ENCODE results near the gene OR10A6. TPM values are rescaled to one million over a fixed set of nuclear protein-coding genes. Genes with fewer than 3 reads are reported as not detected.

The OR10A6 gene
- total RNA-seq, 1 experiment from 2014 or later = not detected

DNA sequence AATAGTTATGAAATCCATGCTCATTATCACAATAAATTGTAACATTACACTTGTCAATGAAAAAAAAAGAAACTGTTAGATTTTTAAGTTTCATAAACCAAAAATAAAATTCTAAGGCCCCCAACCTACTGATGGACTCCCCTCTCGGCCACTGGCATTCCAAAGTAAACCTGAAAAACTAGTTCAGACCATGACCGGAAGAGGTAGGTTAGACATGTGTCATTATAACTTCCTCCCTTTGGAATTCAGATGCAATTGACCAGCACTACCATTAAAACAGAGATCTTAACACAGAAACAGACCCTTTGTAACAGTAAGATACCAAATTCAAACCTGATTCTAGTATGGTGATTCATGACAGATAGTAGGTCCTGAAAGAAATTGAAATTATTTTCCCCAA is 12.9 kb downstream of the OR10A6 start:
- POLR2A ChIA-PET = no interaction called here
- H3K9me3 Mint-ChIP-seq (ENCODE audit: unreplicated experiment) = no peaks in the 10 kb centered on the region
- TF ChIP-seq, protein P1, sequence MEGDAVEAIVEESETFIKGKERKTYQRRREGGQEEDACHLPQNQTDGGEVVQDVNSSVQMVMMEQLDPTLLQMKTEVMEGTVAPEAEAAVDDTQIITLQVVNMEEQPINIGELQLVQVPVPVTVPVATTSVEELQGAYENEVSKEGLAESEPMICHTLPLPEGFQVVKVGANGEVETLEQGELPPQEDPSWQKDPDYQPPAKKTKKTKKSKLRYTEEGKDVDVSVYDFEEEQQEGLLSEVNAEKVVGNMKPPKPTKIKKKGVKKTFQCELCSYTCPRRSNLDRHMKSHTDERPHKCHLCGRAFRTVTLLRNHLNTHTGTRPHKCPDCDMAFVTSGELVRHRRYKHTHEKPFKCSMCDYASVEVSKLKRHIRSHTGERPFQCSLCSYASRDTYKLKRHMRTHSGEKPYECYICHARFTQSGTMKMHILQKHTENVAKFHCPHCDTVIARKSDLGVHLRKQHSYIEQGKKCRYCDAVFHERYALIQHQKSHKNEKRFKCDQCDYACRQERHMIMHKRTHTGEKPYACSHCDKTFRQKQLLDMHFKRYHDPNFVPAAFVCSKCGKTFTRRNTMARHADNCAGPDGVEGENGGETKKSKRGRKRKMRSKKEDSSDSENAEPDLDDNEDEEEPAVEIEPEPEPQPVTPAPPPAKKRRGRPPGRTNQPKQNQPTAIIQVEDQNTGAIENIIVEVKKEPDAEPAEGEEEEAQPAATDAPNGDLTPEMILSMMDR (IDR thresholded peaks at IDR 0.05; ENCODE audit: unreplicated experiment) = no peak
- H3K27me3 Mint-ChIP-seq (ENCODE audit: insufficient read depth, unreplicated experiment) = no peaks in the 10 kb centered on the region
- H3K36me3 Mint-ChIP-seq (ENCODE audit: insufficient read depth, unreplicated experiment) = no peaks in the 10 kb centered on the region
- intact Hi-C loops (cut with micrococcal nuclease) = no loop called here
- H3K4me3 Mint-ChIP-seq (ENCODE audit: unreplicated experiment) = no peak overlapping the region
- H3K4me1 Mint-ChIP-seq (ENCODE audit: insufficient read depth, unreplicated experiment) = no peaks in the 10 kb centered on the region
- CTCF ChIA-PET = no interaction called here
- no TSS peak for BruUV-seq (replicated peaks)
- no peak for DNase-seq (ENCODE audit: unreplicated experiment)
- H3K27ac Mint-ChIP-seq (ENCODE audit: low read depth, unreplicated experiment) = no peak overlapping the region

DNA sequence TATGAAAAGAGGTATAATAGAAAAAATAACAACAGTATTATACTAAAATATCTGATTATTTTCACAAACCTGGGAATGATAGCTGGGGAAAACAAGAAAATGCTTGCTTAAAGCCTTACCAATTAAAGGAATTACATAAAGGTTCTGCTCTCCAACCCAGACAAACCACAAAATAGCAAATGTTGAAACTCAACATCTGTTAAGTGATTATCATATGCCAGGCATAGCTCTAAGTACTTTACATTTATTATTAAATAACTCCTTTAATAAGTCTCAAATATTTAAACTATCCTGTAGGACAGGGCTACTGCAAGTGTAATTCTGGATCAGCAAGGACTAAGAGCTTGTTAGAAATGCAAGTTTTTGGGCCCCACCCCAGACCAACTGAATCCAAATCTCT is 20.1 kb downstream of the OR10A6 start:
- TF ChIP-seq, protein P1 (IDR thresholded peaks at IDR 0.05; ENCODE audit: unreplicated experiment) = no peak
- intact Hi-C loops (cut with micrococcal nuclease) = no loop called here
- DNase-seq (ENCODE audit: unreplicated experiment) = no peak
- Mint-ChIP-seq H3K4me3 (ENCODE audit: unreplicated experiment) (no peak overlapping the region), H3K36me3 (ENCODE audit: insufficient read depth, unreplicated experiment) (no peaks in the 10 kb centered on the region), H3K9me3 (ENCODE audit: unreplicated experiment) (no peaks in the 10 kb centered on the region), H3K27ac (ENCODE audit: low read depth, unreplicated experiment) (no peak overlapping the region), H3K27me3 (ENCODE audit: insufficient read depth, unreplicated experiment) (no peaks in the 10 kb centered on the region), H3K4me1 (ENCODE audit: insufficient read depth, unreplicated experiment) (peaks cover 10% of the 10 kb centered on the region)
- BruUV-seq (replicated peaks) = no TSS peak
- CTCF ChIA-PET = interaction anchor here (0.5 to 2.4 kb wide), 6 partner anchors 18 to 1161 kb away, joined by 3 to 15 read pairs (median 4); partner anchors contain the start of gene EIF3F
- POLR2A ChIA-PET = interaction anchor here (0.7 kb wide), 1 partner anchor 19 kb away, joined by 6 read pairs; no protein-coding TSS in a partner anchor

DNA sequence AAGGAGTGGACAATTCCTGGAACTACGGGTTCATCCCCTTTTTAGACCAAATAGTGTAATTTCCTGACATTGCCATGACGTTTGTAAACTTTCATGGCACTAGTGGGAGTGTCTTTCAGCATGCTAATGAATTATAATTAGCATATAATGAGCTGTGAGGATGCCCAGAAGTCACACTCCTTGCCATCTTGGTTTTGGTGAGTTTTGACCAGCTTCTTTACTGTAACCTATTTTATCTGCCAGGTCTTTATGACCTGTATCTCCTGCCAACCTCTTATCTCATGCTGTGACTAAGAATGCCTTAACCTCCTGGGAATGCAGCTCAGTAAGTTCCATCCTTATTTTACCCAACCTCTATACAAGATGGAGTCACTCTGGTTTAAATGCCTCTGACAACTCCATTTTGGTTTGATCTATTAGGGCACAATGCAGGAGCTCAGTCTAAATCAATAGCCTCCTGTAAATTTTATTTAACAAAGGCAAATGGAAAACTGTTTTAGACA is 20.7 kb downstream of the OR10A6 start:
- Mint-ChIP-seq H3K27me3 (ENCODE audit: insufficient read depth, unreplicated experiment) (no peaks in the 10 kb centered on the region), H3K27ac (ENCODE audit: low read depth, unreplicated experiment) (no peak overlapping the region), H3K4me3 (ENCODE audit: unreplicated experiment) (no peak overlapping the region), H3K9me3 (ENCODE audit: unreplicated experiment) (no peaks in the 10 kb centered on the region), H3K36me3 (ENCODE audit: insufficient read depth, unreplicated experiment) (no peaks in the 10 kb centered on the region), H3K4me1 (ENCODE audit: insufficient read depth, unreplicated experiment) (peaks cover 17% of the 10 kb centered on the region)
- TF ChIP-seq, protein P1 (IDR thresholded peaks at IDR 0.05; ENCODE audit: unreplicated experiment) = no peak
- intact Hi-C loops (cut with micrococcal nuclease) = no loop called here
- CTCF ChIA-PET = interaction anchor here (0.9 to 2.4 kb wide), 4 partner anchors 17 to 76 kb away, joined by 4 to 15 read pairs (median 6); partner anchors contain the start of gene EIF3F
- POLR2A ChIA-PET = interaction anchor here (0.7 kb wide), 1 partner anchor 19 kb away, joined by 6 read pairs; no protein-coding TSS in a partner anchor
- DNase-seq (ENCODE audit: unreplicated experiment) = no peak
- no TSS peak for BruUV-seq (replicated peaks)

DNA sequence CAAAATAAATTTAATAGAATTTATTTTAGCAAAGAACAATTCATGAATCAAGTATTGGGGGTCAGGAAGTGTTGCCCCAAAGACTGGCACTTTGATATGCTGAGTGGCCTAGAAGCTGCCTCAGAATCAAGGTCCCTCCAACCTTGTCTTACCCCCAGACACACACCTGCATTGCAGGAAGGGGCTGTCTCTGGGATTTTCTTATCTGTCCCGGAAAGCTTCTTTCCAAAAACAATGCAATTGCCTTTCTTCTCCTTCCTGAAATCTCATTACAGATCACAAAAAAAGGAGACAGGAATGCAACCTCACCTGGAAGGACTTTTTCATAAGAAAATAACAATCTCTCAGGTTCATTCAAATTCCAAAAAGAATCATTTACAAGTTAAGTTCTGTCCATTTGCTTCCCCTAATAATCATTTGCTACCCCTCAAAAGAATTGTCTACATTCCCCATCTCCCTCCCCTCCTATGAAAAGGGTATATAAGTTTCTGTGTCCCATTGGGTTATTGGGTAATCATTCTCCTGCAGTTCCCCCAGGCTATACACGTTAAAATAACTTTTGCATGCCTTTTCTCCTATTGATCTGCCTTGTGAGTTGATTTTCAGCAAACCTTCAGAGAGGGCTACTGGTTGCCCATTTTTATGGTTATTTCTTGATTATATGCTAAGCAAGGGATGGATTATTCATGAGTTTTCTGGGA is 21.3 kb downstream of the OR10A6 start:
- no TSS peak for BruUV-seq (replicated peaks)
- no peak overlapping the region for H3K27ac Mint-ChIP-seq (ENCODE audit: low read depth, unreplicated experiment)
- intact Hi-C loops (cut with micrococcal nuclease) = no loop called here
- H3K9me3 Mint-ChIP-seq (ENCODE audit: unreplicated experiment) = no peaks in the 10 kb centered on the region
- no peak for DNase-seq (ENCODE audit: unreplicated experiment)
- no peak overlapping the region for H3K4me3 Mint-ChIP-seq (ENCODE audit: unreplicated experiment)
- H3K27me3 Mint-ChIP-seq (ENCODE audit: insufficient read depth, unreplicated experiment) = no peaks in the 10 kb centered on the region
- POLR2A ChIA-PET = no interaction called here
- TF ChIP-seq, protein P1 (IDR thresholded peaks at IDR 0.05; ENCODE audit: unreplicated experiment) = no peak
- peaks cover 17% of the 10 kb centered on the region for H3K4me1 Mint-ChIP-seq (ENCODE audit: insufficient read depth, unreplicated experiment)
- CTCF ChIA-PET = interaction anchor here (0.9 to 9.6 kb wide), 5 partner anchors 17 to 77 kb away, joined by 4 to 94 read pairs (median 9); partner anchors contain the start of gene EIF3F
- no peaks in the 10 kb centered on the region for H3K36me3 Mint-ChIP-seq (ENCODE audit: insufficient read depth, unreplicated experiment)
